Spleen (tissue), 7 donors: ENCODE data around the gene DOCK1.

Experiments
- POLR2AphosphoS5 ChIP-seq, 3 donors: sonication (generic); formaldehyde crosslinking; IDR thresholded peaks; one replicate each; pipeline ENCODE4 v1.5.1; 2017; ENCODE audit warnings: antibody characterized with exemption in 3 of 3
- TF ChIP-seq, protein P1 (sequence below), 11 experiments: fragments of 200-600 bp in 7 of 11; fragments of 450-650 bp in 4 of 11; sonication (generic) in 4 of 11; IDR thresholded peaks in 8 of 11; conservative IDR thresholded peaks in 3 of 11; 1 replicate in 7 of 11; 2 replicates in 4 of 11; pipeline versions ENCODE4 v1.4.0 to v1.8.0; 2016 to 2021; ENCODE audit warnings: antibody characterized with exemption in 11 of 11, inconsistent platforms in 4 of 11, mild to moderate bottlenecking in 1 of 11
- donor health status: DM: no; HTN: no; CAD: no; lungs with moderate emphysema.
- donor health status: DM: no; HTN: no; CAD: no.
- donor health status: DM: no; HTN: no; CAD: no.

DNA sequence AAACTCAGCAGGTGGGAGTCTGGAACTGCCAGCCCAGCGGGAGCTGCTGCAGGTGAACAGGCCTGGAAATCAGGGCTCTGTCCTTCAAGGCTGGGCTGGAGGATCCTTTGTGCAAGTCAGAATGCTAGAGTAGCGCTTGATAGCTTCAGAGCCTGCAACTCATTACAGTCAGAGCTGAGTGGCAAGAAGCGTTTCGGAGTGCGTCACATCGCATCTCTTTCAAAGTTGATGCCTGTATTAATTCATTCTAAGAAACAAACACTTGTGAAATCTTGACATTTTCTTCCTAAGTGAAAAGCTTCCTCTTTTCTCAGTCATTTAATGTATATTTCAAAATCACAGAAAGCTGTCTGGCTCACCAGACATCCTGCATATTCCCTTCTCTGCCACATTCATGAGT, 522.7 kb downstream of the DOCK1 start:
- TF ChIP-seq POLR2AphosphoS5 (IDR thresholded peaks at IDR 0.05) = no peak
- TF ChIP-seq, protein P1, sequence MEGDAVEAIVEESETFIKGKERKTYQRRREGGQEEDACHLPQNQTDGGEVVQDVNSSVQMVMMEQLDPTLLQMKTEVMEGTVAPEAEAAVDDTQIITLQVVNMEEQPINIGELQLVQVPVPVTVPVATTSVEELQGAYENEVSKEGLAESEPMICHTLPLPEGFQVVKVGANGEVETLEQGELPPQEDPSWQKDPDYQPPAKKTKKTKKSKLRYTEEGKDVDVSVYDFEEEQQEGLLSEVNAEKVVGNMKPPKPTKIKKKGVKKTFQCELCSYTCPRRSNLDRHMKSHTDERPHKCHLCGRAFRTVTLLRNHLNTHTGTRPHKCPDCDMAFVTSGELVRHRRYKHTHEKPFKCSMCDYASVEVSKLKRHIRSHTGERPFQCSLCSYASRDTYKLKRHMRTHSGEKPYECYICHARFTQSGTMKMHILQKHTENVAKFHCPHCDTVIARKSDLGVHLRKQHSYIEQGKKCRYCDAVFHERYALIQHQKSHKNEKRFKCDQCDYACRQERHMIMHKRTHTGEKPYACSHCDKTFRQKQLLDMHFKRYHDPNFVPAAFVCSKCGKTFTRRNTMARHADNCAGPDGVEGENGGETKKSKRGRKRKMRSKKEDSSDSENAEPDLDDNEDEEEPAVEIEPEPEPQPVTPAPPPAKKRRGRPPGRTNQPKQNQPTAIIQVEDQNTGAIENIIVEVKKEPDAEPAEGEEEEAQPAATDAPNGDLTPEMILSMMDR (IDR thresholded peaks at IDR 0.05 in 8 of 11, conservative IDR thresholded peaks at IDR 0.05 in 3 of 11) = no peak
